ENCODE results near the gene FCHSD2. TPM values are rescaled to one million over a fixed set of nuclear protein-coding genes. Genes with fewer than 3 reads are reported as not detected.

The FCHSD2 gene
- total RNA-seq, 1 donor from 2014 or later, result 20.4 TPM

DNA sequence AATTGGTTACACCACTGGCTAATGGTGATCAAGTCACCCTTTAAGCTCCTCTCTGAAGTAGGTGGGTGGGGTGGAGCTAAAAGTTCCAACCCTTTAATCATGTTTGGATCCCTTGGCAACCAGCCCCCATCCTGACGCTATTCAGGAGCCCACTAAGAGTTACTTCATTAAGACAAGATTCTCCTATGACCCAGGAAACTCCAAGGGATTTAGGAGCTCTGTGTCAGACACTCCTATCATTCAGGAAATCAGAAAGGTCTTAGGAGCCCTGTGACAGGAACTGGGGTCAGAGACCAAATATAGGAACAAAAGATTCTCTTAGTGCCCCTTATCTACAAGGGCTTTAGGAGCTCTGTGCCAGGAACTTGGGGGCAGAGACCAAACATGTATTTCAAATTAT, 186.7 kb downstream of the FCHSD2 start:
- Mint-ChIP-seq H3K36me3 (ENCODE audit: low read depth) (peaks cover 20% of the 10 kb centered on the region), H3K4me1 (peaks cover 2% of the 10 kb centered on the region), H3K27me3 (no peaks in the 10 kb centered on the region), H3K9me3 (peaks cover 5% of the 10 kb centered on the region), H3K4me3 (no peak overlapping the region), H3K27ac (no peak overlapping the region)
- intact Hi-C loops (cut with micrococcal nuclease), result no loop called here
- no peak for DNase-seq

DNA sequence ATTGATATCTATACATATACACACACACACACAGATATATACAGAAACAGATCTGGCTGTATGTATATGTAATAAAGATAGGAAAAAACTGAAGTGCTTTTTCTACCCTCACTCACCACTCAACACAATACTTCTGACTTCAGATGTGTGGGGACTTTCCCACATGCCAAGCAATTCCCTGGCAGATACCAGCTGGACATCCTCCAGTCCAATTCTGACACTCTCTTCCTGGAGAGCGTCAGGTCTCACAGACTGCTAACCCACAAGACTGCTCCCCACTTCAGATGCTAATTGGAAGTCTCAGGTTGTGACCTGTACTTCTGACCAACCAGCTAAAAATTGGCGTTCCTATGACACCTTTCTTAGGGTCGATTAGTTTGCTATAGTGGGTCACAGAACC, 187.3 kb downstream of the FCHSD2 start:
- Mint-ChIP-seq H3K9me3 (peaks cover 5% of the 10 kb centered on the region), H3K4me1 (peaks cover 2% of the 10 kb centered on the region), H3K36me3 (ENCODE audit: low read depth) (peaks cover 16% of the 10 kb centered on the region), H3K27ac (no peak overlapping the region), H3K4me3 (no peak overlapping the region), H3K27me3 (no peaks in the 10 kb centered on the region)
- intact Hi-C loops (cut with micrococcal nuclease), result no loop called here
- DNase-seq, result no peak

GRCh38 chr11:72953637-72954036, 188.5 kb downstream of the FCHSD2 start:
- Mint-ChIP-seq H3K27ac (no peak overlapping the region), H3K36me3 (ENCODE audit: low read depth) (peaks cover 12% of the 10 kb centered on the region), H3K9me3 (peaks cover 5% of the 10 kb centered on the region), H3K27me3 (no peaks in the 10 kb centered on the region), H3K4me1 (peaks cover 2% of the 10 kb centered on the region), H3K4me3 (no peak overlapping the region)
- DNase-seq, result no peak
- intact Hi-C loops (cut with micrococcal nuclease), result no loop called here

DNA sequence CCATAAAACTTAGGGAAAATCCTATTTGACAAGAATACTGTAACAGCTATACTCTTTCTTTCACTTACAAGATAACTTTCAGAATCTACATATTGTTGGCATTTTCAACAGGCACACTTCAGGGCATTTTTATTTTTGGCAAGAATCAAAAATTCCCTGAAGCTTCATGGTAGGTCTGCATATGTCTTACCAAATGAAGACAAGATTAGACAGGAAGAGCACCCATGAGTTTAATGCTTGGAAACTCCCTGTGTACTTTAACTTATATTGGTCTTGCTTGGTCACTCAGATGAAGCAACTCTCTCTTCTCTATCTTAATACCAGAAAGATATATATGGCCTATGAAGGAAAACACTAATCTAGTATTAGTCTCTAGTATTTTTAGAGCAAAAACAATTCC, 190.2 kb downstream of the FCHSD2 start:
- no peaks in the 10 kb centered on the region for H3K27me3 Mint-ChIP-seq
- DNase-seq, result no peak
- no peak overlapping the region for H3K27ac Mint-ChIP-seq
- peaks cover 3% of the 10 kb centered on the region for H3K9me3 Mint-ChIP-seq
- intact Hi-C loops (cut with micrococcal nuclease), result no loop called here
- peaks cover 2% of the 10 kb centered on the region for H3K4me1 Mint-ChIP-seq
- peaks cover 10% of the 10 kb centered on the region for H3K36me3 Mint-ChIP-seq (ENCODE audit: low read depth)
- H3K4me3 Mint-ChIP-seq, result no peak overlapping the region

DNA sequence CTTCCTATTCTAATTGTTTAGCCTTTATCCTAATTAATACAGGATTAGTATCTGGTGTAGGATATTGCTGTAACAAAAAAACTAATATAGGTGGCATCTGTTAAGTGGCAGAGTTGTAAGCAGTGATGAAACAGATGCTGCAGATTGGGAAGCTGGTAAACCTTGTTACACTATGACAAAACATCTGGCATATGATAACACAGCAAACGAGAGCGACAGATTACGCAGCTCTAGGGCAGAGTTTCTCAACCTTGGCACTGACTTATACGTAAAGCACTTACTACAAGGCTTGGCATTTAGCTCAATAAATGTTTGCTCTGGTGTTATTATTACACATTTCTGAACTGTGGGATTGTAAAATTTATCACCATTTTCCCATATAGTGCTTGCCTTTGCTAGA, 190.9 kb downstream of the FCHSD2 start:
- Mint-ChIP-seq H3K36me3 (ENCODE audit: low read depth) (peaks cover 8% of the 10 kb centered on the region), H3K27ac (no peak overlapping the region), H3K4me3 (no peak overlapping the region), H3K4me1 (peaks cover 2% of the 10 kb centered on the region), H3K9me3 (peaks cover 3% of the 10 kb centered on the region), H3K27me3 (no peaks in the 10 kb centered on the region)
- intact Hi-C loops (cut with micrococcal nuclease), result no loop called here
- no peak for DNase-seq

- Mint-ChIP-seq H3K27me3 (no peaks in the 10 kb centered on the region), H3K36me3 (ENCODE audit: low read depth) (peaks cover 7% of the 10 kb centered on the region), H3K27ac (no peak overlapping the region), H3K4me3 (no peak overlapping the region), H3K4me1 (no peaks in the 10 kb centered on the region), H3K9me3 (peaks cover 3% of the 10 kb centered on the region)
- DNase-seq, result no peak
- intact Hi-C loops (cut with micrococcal nuclease), result no loop called here
Measured at GRCh38 chr11:72950685-72951084, 191.4 kb downstream of the FCHSD2 start.

- intact Hi-C loops (cut with micrococcal nuclease), result no loop called here
- Mint-ChIP-seq H3K4me3 (no peak overlapping the region), H3K9me3 (peaks cover 3% of the 10 kb centered on the region), H3K36me3 (ENCODE audit: low read depth) (peaks cover 5% of the 10 kb centered on the region), H3K27ac (no peak overlapping the region), H3K4me1 (no peaks in the 10 kb centered on the region), H3K27me3 (no peaks in the 10 kb centered on the region)
- DNase-seq, result no peak
Measured at GRCh38 chr11:72947229-72947628, 194.9 kb downstream of the FCHSD2 start.

DNA sequence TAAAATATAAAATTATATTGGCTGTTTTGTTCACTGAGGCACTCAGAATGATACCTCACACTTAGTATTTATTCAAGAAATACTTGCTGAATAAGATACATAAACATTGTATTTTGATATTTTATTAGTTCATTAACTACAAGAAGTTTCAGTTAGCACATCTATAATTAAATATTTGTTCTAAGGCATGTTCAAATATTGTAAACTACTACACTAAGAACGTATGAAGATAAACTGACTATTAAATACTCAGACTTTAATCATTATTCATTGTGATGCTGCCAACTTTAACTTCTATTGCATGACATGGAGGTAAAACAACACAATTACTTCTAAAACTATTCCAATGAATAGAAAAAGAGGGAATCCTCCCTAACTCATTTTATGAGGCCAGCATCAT, 198.5 kb downstream of the FCHSD2 start:
- Mint-ChIP-seq H3K27ac (no peak overlapping the region), H3K4me1 (no peaks in the 10 kb centered on the region), H3K9me3 (peaks cover 3% of the 10 kb centered on the region), H3K27me3 (no peaks in the 10 kb centered on the region), H3K4me3 (no peak overlapping the region), H3K36me3 (ENCODE audit: low read depth) (peaks cover 3% of the 10 kb centered on the region)
- DNase-seq, result no peak
- intact Hi-C loops (cut with micrococcal nuclease), result no loop called here

DNA sequence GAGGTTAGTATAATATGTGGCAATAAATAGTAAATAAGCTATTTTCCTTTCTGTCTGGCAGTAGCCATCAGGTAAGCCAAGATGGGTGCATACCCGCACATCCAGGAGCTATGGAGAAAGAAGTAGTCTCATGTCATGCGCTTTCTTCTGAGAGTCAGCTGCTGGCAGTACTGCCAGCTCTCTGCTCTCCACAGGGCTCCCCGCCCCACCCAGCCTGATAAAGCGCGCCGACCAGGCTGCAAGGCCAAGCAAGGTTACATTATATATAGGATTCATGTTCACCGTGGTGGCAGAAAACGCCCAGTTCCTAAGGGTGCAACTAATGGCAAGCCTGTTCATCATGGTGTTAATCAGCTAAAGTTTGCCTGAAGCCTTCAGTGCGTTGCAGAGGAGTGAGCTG, 201.7 kb downstream of the FCHSD2 start:
- no peak for DNase-seq
- H3K4me3 Mint-ChIP-seq, result no peak overlapping the region
- peaks cover 2% of the 10 kb centered on the region for H3K36me3 Mint-ChIP-seq (ENCODE audit: low read depth)
- intact Hi-C loops (cut with micrococcal nuclease), result no loop called here
- H3K27ac Mint-ChIP-seq, result no peak overlapping the region
- no peaks in the 10 kb centered on the region for H3K27me3 Mint-ChIP-seq
- no peaks in the 10 kb centered on the region for H3K4me1 Mint-ChIP-seq
- no peaks in the 10 kb centered on the region for H3K9me3 Mint-ChIP-seq

DNA sequence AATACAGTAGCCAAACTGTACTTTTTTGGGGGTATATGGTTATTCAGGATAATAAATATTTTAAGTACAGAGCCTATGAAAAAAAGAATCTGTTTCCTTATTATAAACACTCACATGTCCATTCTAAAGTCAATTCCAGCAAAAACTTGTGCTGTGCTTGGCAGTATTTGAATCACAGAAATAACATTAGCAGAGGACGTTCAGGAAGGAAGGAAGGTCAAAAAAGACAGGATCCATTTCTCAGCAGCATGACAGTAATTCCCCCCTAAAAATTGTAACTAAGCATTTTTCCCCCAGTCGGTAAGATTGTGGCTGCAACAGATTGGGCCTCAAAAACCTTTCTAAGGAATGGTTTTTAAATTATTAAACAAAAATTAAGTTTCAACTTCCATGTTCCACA, 203.1 kb downstream of the FCHSD2 start:
- Mint-ChIP-seq H3K4me3 (no peak overlapping the region), H3K27me3 (no peaks in the 10 kb centered on the region), H3K27ac (no peak overlapping the region), H3K9me3 (no peaks in the 10 kb centered on the region), H3K4me1 (no peaks in the 10 kb centered on the region), H3K36me3 (ENCODE audit: low read depth) (peaks cover 2% of the 10 kb centered on the region)
- intact Hi-C loops (cut with micrococcal nuclease), result no loop called here
- no peak for DNase-seq

- no peak overlapping the region for H3K4me3 Mint-ChIP-seq
- intact Hi-C loops (cut with micrococcal nuclease), result no loop called here
- no peaks in the 10 kb centered on the region for H3K4me1 Mint-ChIP-seq
- peaks cover 2% of the 10 kb centered on the region for H3K36me3 Mint-ChIP-seq (ENCODE audit: low read depth)
- DNase-seq, result no peak
- H3K9me3 Mint-ChIP-seq, result no peaks in the 10 kb centered on the region
- no peaks in the 10 kb centered on the region for H3K27me3 Mint-ChIP-seq
- no peak overlapping the region for H3K27ac Mint-ChIP-seq
Measured at GRCh38 chr11:72937439-72937838, 204.7 kb downstream of the FCHSD2 start.

- H3K4me3 Mint-ChIP-seq, result no peak overlapping the region
- H3K9me3 Mint-ChIP-seq, result no peaks in the 10 kb centered on the region
- no peak for DNase-seq
- H3K27ac Mint-ChIP-seq, result no peak overlapping the region
- H3K4me1 Mint-ChIP-seq, result no peaks in the 10 kb centered on the region
- H3K27me3 Mint-ChIP-seq, result no peaks in the 10 kb centered on the region
- peaks cover 2% of the 10 kb centered on the region for H3K36me3 Mint-ChIP-seq (ENCODE audit: low read depth)
- intact Hi-C loops (cut with micrococcal nuclease), result no loop called here
Measured at GRCh38 chr11:72935700-72936099, 206.4 kb downstream of the FCHSD2 start.

GRCh38 chr11:72932132-72932570, 210.0 kb downstream of the FCHSD2 start:
- no peak overlapping the region for H3K4me3 Mint-ChIP-seq
- H3K27ac Mint-ChIP-seq, result no peak overlapping the region
- H3K27me3 Mint-ChIP-seq, result no peaks in the 10 kb centered on the region
- no peak for DNase-seq
- H3K9me3 Mint-ChIP-seq, result no peaks in the 10 kb centered on the region
- intact Hi-C loops (cut with micrococcal nuclease), result no loop called here
- H3K4me1 Mint-ChIP-seq, result no peaks in the 10 kb centered on the region
- H3K36me3 Mint-ChIP-seq (ENCODE audit: low read depth), result no peaks in the 10 kb centered on the region

DNA sequence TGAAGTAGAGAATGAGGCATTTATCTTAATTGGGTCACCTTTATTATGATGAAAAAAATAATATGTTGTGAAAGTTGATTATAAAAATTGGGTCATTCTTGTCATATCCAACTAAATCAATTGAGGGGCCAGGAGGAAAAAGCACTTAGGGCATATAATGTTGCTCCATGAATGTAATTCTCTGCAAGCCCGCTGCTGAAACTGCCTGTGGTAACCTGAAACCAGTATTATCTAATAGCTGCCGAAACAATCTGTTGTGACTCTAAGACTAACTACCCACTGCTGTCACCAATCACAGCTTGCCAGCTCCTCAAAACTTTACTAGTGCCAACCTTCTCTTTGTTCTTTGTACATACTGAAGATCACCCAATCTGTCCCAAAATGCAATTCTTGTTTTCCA, 212.1 kb downstream of the FCHSD2 start:
- Mint-ChIP-seq H3K36me3 (ENCODE audit: low read depth) (no peaks in the 10 kb centered on the region), H3K9me3 (no peaks in the 10 kb centered on the region), H3K27me3 (no peaks in the 10 kb centered on the region), H3K27ac (no peak overlapping the region), H3K4me1 (no peaks in the 10 kb centered on the region), H3K4me3 (no peak overlapping the region)
- intact Hi-C loops (cut with micrococcal nuclease), result no loop called here
- no peak for DNase-seq

- H3K9me3 Mint-ChIP-seq, result no peaks in the 10 kb centered on the region
- H3K27me3 Mint-ChIP-seq, result no peaks in the 10 kb centered on the region
- H3K4me3 Mint-ChIP-seq, result no peak overlapping the region
- intact Hi-C loops (cut with micrococcal nuclease), result no loop called here
- no peak overlapping the region for H3K27ac Mint-ChIP-seq
- H3K36me3 Mint-ChIP-seq (ENCODE audit: low read depth), result no peaks in the 10 kb centered on the region
- peaks cover 1% of the 10 kb centered on the region for H3K4me1 Mint-ChIP-seq
- DNase-seq, result no peak
Measured at GRCh38 chr11:72929256-72929655, 212.9 kb downstream of the FCHSD2 start.

Measured in activated CD4-positive, alpha-beta T cell treated with anti-CD3 and anti-CD28 coated beads, Interleukin-2, amount 10 ng/mL, durations not matched to agents 24 days and 14 days (primary cell).